CD4-positive, CD25-positive, alpha-beta regulatory T cell (primary cell): ENCODE results near the gene PSKH1. TPM values are rescaled to one million over a fixed set of nuclear protein-coding genes. Genes with fewer than 3 reads are reported as not detected.

Experiments
- ATAC-seq, 2 donors: fragments of 150-1000 bp; cut with Tn5 transposase; one replicate each; pipeline ENCODE4 v1.10.0; 2021; ENCODE audit warnings: low read depth in 2 of 2, moderate number of reproducible peaks in 2 of 2, moderate library complexity in 1 of 2
- DNase-seq, 3 donors: peaks; one replicate each; pipeline versions ENCODE4 v3.0.0 to v3.0.0-alpha.2; 2012 to 2022; ENCODE audit warnings: mixed read lengths in 1 of 3
- H3K27ac ChIP-seq: one replicate; pipeline ENCODE4 v1.7.0; 2013; ENCODE audit warnings: mild to moderate bottlenecking, low read length; ENCODE audit not compliant: insufficient read depth, poor library complexity, severe bottlenecking
- H3K27me3 ChIP-seq: one replicate; pipeline ENCODE4 v1.7.0; 2013; ENCODE audit warnings: low read length; ENCODE audit not compliant: control insufficient read depth, insufficient read depth
- H3K36me3 ChIP-seq: one replicate; pipeline ENCODE4 v1.7.0; 2013; ENCODE audit warnings: mild to moderate bottlenecking, low read length, moderate library complexity; ENCODE audit not compliant: control insufficient read depth, insufficient read depth
- H3K4me1 ChIP-seq: 2 replicates; pipeline ENCODE4 v1.7.0; 2013; ENCODE audit warnings: mild to moderate bottlenecking, low read length; ENCODE audit not compliant: insufficient read depth, control insufficient read depth, poor library complexity, severe bottlenecking
- H3K4me3 ChIP-seq: one replicate; pipeline ENCODE4 v1.7.0; 2013; ENCODE audit warnings: low read depth, mild to moderate bottlenecking, low read length, moderate library complexity
- H3K9me3 ChIP-seq, 2 experiments: 1 replicate in 1 of 2; 2 replicates in 1 of 2; pipeline ENCODE4 v1.7.0; 2013; ENCODE audit warnings: low read length in 2 of 2, mild to moderate bottlenecking in 1 of 2, moderate library complexity in 1 of 2; ENCODE audit not compliant: control insufficient read depth in 2 of 2
- H3K27ac Mint-ChIP-seq, 3 donors: one replicate each; pipeline ENCODE4 v1.8.0; 2020 to 2022; ENCODE audit warnings: mild to moderate bottlenecking in 3 of 3, mixed read lengths in 3 of 3, moderate library complexity in 2 of 3
- H3K27me3 Mint-ChIP-seq: one replicate; pipeline ENCODE4 v1.8.0; 2022; ENCODE audit warnings: mild to moderate bottlenecking, mixed read lengths
- H3K36me3 Mint-ChIP-seq: one replicate; pipeline ENCODE4 v1.8.0; 2020; ENCODE audit warnings: mixed read lengths
- H3K4me1 Mint-ChIP-seq, 4 donors: one replicate each; pipeline ENCODE4 v1.8.0; 2020 to 2022; ENCODE audit warnings: mixed read lengths in 4 of 4, mild to moderate bottlenecking in 1 of 4
- H3K4me3 Mint-ChIP-seq, 4 donors: one replicate each; pipeline ENCODE4 v1.8.0; 2020 to 2022; ENCODE audit warnings: mild to moderate bottlenecking in 4 of 4, mixed read lengths in 4 of 4, moderate library complexity in 3 of 4
- H3K9me3 Mint-ChIP-seq, 7 donors: one replicate each; pipeline ENCODE4 v1.8.0; 2020 to 2022; ENCODE audit warnings: mixed read lengths in 7 of 7, mild to moderate bottlenecking in 3 of 7, moderate library complexity in 2 of 7
- polyA plus RNA-seq, 4 donors: library from polyadenylated mRNA; unstranded; fragments of 300-500 nt; fragmentation: Illumina TruSeq; gene quantifications; one replicate each; pipeline ENCODE4 v1.2.3, GENCODE V29; 2021
- total RNA-seq: library from RNA; stranded (reverse); gene quantifications from one replicate; pipeline ENCODE4 v1.2.3, GENCODE V29; 2022

PSKH1 gene
- total and polyA plus RNA-seq, 5 donors from 2014 or later, result 14.3 to 25.3 (median 22.8) TPM

GRCh38 chr16:67869653-67870052 is 23.4 kb upstream of the PSKH1 start:
- H3K4me3 ChIP-seq, result no peak overlapping the region
- no peaks in the 10 kb centered on the region for H3K27me3 Mint-ChIP-seq
- peak overlapping the region in 1 of 3 donors; percentile 29 for H3K27ac Mint-ChIP-seq

GRCh38 chr16:67871256-67871655 is 21.8 kb upstream of the PSKH1 start:
- no peaks in the 10 kb centered on the region for H3K27me3 ChIP-seq
- H3K4me1 Mint-ChIP-seq, result peaks cover 11 to 40% (median 24%) of the 10 kb centered on the region in 4 donors
- no peaks in the 10 kb centered on the region for H3K27me3 Mint-ChIP-seq
- ATAC-seq (no peak), DNase-seq (no peak)
- H3K27ac Mint-ChIP-seq, result no peak overlapping the region
- no peaks in the 10 kb centered on the region for H3K9me3 Mint-ChIP-seq
- H3K27ac ChIP-seq, result peak overlapping the region; percentile 82
- H3K4me3 Mint-ChIP-seq, result peak overlapping the region in 1 of 4 donors; percentile 92
- H3K36me3 ChIP-seq, result peaks cover 29% of the 10 kb centered on the region
- peaks cover 36% of the 10 kb centered on the region for H3K4me1 ChIP-seq
- peaks cover 26% of the 10 kb centered on the region for H3K36me3 Mint-ChIP-seq
- H3K4me3 ChIP-seq, result no peak overlapping the region
- H3K9me3 ChIP-seq, result no peaks in the 10 kb centered on the region

More at GRCh38 chr16:67869653-67870052, 23.4 kb upstream of the PSKH1 start:
- DNase-seq (no peak), ATAC-seq (no peak)
- Histone ChIP-seq H3K4me1 (peaks cover 22% of the 10 kb centered on the region), H3K36me3 (peaks cover 32% of the 10 kb centered on the region), H3K27me3 (no peaks in the 10 kb centered on the region), H3K27ac (no peak overlapping the region), H3K9me3 (no peaks in the 10 kb centered on the region)
- Mint-ChIP-seq H3K9me3 (no peaks in the 10 kb centered on the region), H3K36me3 (peaks cover 15% of the 10 kb centered on the region), H3K4me3 (peak overlapping the region in 1 of 4 donors; percentile 70), H3K4me1 (peaks cover 10 to 27% (median 15%) of the 10 kb centered on the region in 4 donors)

- H3K9me3 ChIP-seq, result no peaks in the 10 kb centered on the region
- peak overlapping the region; percentile 82 for H3K27ac ChIP-seq
- peaks cover 36% of the 10 kb centered on the region for H3K36me3 ChIP-seq
- H3K27me3 Mint-ChIP-seq, result no peaks in the 10 kb centered on the region
- H3K4me3 Mint-ChIP-seq, result peak overlapping the region; percentile 92 to 96 (median 93)
- H3K4me1 Mint-ChIP-seq, result peaks cover 11 to 43% (median 24%) of the 10 kb centered on the region in 4 donors
- peak overlapping the region; percentile 65 for H3K4me3 ChIP-seq
- H3K4me1 ChIP-seq, result peaks cover 36% of the 10 kb centered on the region
- ATAC-seq, result no peak
- H3K27me3 ChIP-seq, result no peaks in the 10 kb centered on the region
- peaks cover 26% of the 10 kb centered on the region for H3K36me3 Mint-ChIP-seq
- H3K9me3 Mint-ChIP-seq, result no peaks in the 10 kb centered on the region
- no peak for DNase-seq
- peak overlapping the region; percentile 90 to 93 (median 90) for H3K27ac Mint-ChIP-seq
These were observed 20.9 kb upstream of the PSKH1 start for GRCh38 chr16:67872131-67872630.

- H3K4me1 ChIP-seq, result peaks cover 36% of the 10 kb centered on the region
- peak within 1 kb of the TSS; percentile 92 for H3K4me3 ChIP-seq
- H3K36me3 Mint-ChIP-seq, result peaks cover 27% of the 10 kb centered on the region
- H3K9me3 Mint-ChIP-seq, result no peaks in the 10 kb centered on the region
- H3K9me3 ChIP-seq, result no peaks in the 10 kb centered on the region
- H3K4me1 Mint-ChIP-seq, result peaks cover 11 to 43% (median 24%) of the 10 kb centered on the region in 4 donors
- H3K36me3 ChIP-seq, result peaks cover 37% of the 10 kb centered on the region
- H3K27me3 ChIP-seq, result no peaks in the 10 kb centered on the region
- peak within 1 kb of the TSS; percentile 90 to 93 (median 90) for H3K27ac Mint-ChIP-seq
- ATAC-seq (peak; percentile 87 to 92), DNase-seq (peak; percentile 81 to 90 (median 87))
- H3K4me3 Mint-ChIP-seq, result peak within 1 kb of the TSS; percentile 92 to 96 (median 93)
- no peaks in the 10 kb centered on the region for H3K27me3 Mint-ChIP-seq
- peak within 1 kb of the TSS; percentile 82 for H3K27ac ChIP-seq
These were observed 20.2 kb upstream of the PSKH1 start, which contains the start of gene EDC4 for GRCh38 chr16:67872631-67873434. TSS of gene EDC4 (plus strand) at chr16:67873052. CDS start at chr16:67873262, 210 bp downstream.

GRCh38 chr16:67873435-67874370 is 19.4 kb upstream of the PSKH1 start:
- no peaks in the 10 kb centered on the region for H3K27me3 Mint-ChIP-seq
- Histone ChIP-seq H3K36me3 (peaks cover 38% of the 10 kb centered on the region), H3K27me3 (no peaks in the 10 kb centered on the region), H3K4me1 (peaks cover 36% of the 10 kb centered on the region), H3K4me3 (peak overlapping the region; percentile 92), H3K27ac (peak overlapping the region; percentile 82), H3K9me3 (no peaks in the 10 kb centered on the region)
- peak overlapping the region; percentile 78 to 93 (median 90) for H3K27ac Mint-ChIP-seq
- H3K9me3 Mint-ChIP-seq, result no peaks in the 10 kb centered on the region
- peak overlapping the region; percentile 92 to 96 (median 93) for H3K4me3 Mint-ChIP-seq
- ATAC-seq (no peak), DNase-seq (peak in 1 of 3 donors; percentile 6)
- H3K36me3 Mint-ChIP-seq, result peaks cover 28% of the 10 kb centered on the region
- peaks cover 11 to 43% (median 24%) of the 10 kb centered on the region in 4 donors for H3K4me1 Mint-ChIP-seq

- H3K27ac ChIP-seq, result no peak overlapping the region
- H3K4me1 ChIP-seq, result peaks cover 36% of the 10 kb centered on the region
- H3K36me3 ChIP-seq, result peaks cover 43% of the 10 kb centered on the region
- ATAC-seq, result no peak
- H3K27ac Mint-ChIP-seq, result peak overlapping the region; percentile 56 to 93 (median 90)
- no peaks in the 10 kb centered on the region for H3K27me3 Mint-ChIP-seq
- peaks cover 11 to 43% (median 24%) of the 10 kb centered on the region in 4 donors for H3K4me1 Mint-ChIP-seq
- peak overlapping the region; percentile 92 to 96 (median 93) for H3K4me3 Mint-ChIP-seq
- H3K36me3 Mint-ChIP-seq, result peaks cover 30% of the 10 kb centered on the region
- H3K4me3 ChIP-seq, result peak overlapping the region; percentile 92
- H3K9me3 ChIP-seq, result no peaks in the 10 kb centered on the region
- H3K9me3 Mint-ChIP-seq, result no peaks in the 10 kb centered on the region
- no peak for DNase-seq
- no peaks in the 10 kb centered on the region for H3K27me3 ChIP-seq
These were observed 18.7 kb upstream of the PSKH1 start for GRCh38 chr16:67874372-67874771.

- Mint-ChIP-seq H3K9me3 (no peaks in the 10 kb centered on the region), H3K36me3 (peaks cover 24% of the 10 kb centered on the region), H3K27ac (no peak overlapping the region), H3K4me3 (no peak overlapping the region), H3K27me3 (no peaks in the 10 kb centered on the region), H3K4me1 (peaks cover 11 to 42% (median 24%) of the 10 kb centered on the region in 4 donors)
- Histone ChIP-seq H3K27ac (no peak overlapping the region), H3K36me3 (peaks cover 62% of the 10 kb centered on the region), H3K4me3 (no peak overlapping the region), H3K9me3 (no peaks in the 10 kb centered on the region), H3K4me1 (peaks cover 36% of the 10 kb centered on the region), H3K27me3 (no peaks in the 10 kb centered on the region)
- no peak for DNase-seq
- no peak for ATAC-seq
These were observed 16.0 kb upstream of the PSKH1 start for GRCh38 chr16:67877064-67877463.
